ENCODE data around the gene PDZD8.

The PDZD8 gene

DNA sequence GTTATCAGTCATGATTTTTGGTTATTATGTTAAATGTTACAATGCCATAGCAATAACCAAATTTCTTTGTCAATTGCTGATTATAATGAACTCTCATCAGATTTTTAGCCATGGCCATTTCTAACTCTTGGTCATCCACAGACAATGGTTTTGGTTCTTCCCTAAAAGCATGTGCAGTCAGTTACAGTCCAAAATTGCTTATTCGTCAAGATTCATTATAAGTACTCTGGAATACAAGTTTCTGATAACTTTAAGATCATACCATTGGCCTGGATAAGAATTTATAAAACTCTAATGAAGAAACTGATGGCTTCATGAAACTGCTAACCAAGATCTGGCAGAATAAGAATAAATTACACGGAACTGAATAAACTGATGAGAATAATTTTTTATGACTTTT is 50.9 kb downstream of the PDZD8 start:
- DNase-seq (ENCODE audit: low read depth, low spot score), result no peak
- no peak for TF ChIP-seq CTCF (IDR thresholded peaks at IDR 0.05; ENCODE audit: low read depth, low read length)
- in situ Hi-C loops (cut with HindIII; ENCODE audit: low sequenced_read_pairs), result no loop called here
- no peak overlapping the region for H3K4me3 ChIP-seq (ENCODE audit: low read depth, low read length)

DNA sequence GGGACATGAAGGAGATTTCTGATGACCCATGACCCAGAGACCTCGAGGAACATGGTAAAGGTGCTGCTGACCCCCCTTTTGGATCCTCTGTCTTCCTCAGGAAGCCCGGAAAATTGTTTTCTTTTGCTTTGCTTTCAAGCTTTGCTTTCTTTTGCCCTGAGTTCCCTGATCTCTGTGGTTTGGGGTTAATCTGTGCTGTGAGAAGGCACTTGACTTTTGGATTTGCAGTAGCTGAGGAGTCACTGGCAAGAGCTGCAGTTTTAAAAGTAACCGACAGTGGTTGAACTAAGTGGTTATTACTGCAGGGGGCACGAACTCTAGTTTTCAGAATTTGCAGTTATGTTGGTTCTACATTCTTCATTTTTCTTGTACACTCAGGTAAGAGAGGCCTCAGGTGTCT is 53.0 kb downstream of the PDZD8 start:
- TF ChIP-seq CTCF (IDR thresholded peaks at IDR 0.05; ENCODE audit: low read depth, low read length), result no peak
- DNase-seq (ENCODE audit: low read depth, low spot score), result peak; percentile 26
- in situ Hi-C loops (cut with HindIII; ENCODE audit: low sequenced_read_pairs), result no loop called here
- no peak overlapping the region for H3K4me3 ChIP-seq (ENCODE audit: low read depth, low read length)

GRCh38 chr10:117320050-117320665 is 55.1 kb downstream of the PDZD8 start:
- no peak overlapping the region for H3K4me3 ChIP-seq (ENCODE audit: low read depth, low read length)
- peak; percentile 66 for TF ChIP-seq CTCF (IDR thresholded peaks at IDR 0.05; ENCODE audit: low read depth, low read length)
- DNase-seq (ENCODE audit: low read depth, low spot score), result peak; percentile 42
- in situ Hi-C loops (cut with HindIII; ENCODE audit: low sequenced_read_pairs), result no loop called here

DNA sequence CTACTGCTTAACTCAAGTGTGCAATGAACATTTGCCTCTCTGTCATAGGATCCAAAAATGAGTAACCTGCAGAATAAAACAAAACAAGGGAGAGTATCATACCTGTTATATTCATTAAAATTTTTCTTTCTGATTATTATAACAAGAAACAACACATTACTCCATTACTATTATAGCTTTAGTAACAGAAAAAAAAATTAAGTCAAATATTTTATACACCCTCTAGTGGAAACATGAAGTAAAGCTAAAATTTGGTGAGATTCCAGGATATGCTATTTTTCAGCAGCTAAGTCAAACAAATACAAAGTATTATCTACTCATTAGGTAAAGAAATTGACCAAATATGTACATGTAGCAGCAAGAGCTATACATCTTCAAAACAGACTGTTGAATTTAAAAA is 56.3 kb downstream of the PDZD8 start:
- DNase-seq (ENCODE audit: low read depth, low spot score), result peak; percentile 20
- TF ChIP-seq CTCF (IDR thresholded peaks at IDR 0.05; ENCODE audit: low read depth, low read length), result peak; percentile 45
- no peak overlapping the region for H3K4me3 ChIP-seq (ENCODE audit: low read depth, low read length)
- in situ Hi-C loops (cut with HindIII; ENCODE audit: low sequenced_read_pairs), result no loop called here

DNA sequence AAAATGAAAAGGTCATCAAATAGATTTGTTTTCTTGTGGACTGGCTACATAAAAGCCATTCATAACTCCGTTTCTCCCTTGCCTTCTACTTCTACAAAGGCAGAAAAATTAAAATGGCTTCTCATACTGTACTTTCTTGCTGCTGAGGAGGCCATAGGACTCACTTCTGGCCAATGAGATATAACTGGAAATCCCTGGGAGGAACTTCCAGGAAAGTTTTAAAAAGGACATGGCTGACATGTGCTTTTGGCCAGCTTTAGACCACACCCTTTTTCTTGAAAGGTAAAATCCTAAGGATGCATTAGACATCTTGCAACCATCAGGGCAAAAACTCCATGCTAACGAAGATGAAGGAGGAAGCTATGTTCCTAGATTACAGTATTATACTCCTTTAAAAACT is 58.5 kb downstream of the PDZD8 start:
- DNase-seq (ENCODE audit: low read depth, low spot score), result no peak
- in situ Hi-C loops (cut with HindIII; ENCODE audit: low sequenced_read_pairs), result no loop called here
- no peak for TF ChIP-seq CTCF (IDR thresholded peaks at IDR 0.05; ENCODE audit: low read depth, low read length)
- no peak overlapping the region for H3K4me3 ChIP-seq (ENCODE audit: low read depth, low read length)

- no peak overlapping the region for H3K4me3 ChIP-seq (ENCODE audit: low read depth, low read length)
- TF ChIP-seq CTCF (IDR thresholded peaks at IDR 0.05; ENCODE audit: low read depth, low read length), result no peak
- in situ Hi-C loops (cut with HindIII; ENCODE audit: low sequenced_read_pairs), result no loop called here
- DNase-seq (ENCODE audit: low read depth, low spot score), result no peak
Observed at GRCh38 chr10:117313641-117314040, 61.6 kb downstream of the PDZD8 start.

DNA sequence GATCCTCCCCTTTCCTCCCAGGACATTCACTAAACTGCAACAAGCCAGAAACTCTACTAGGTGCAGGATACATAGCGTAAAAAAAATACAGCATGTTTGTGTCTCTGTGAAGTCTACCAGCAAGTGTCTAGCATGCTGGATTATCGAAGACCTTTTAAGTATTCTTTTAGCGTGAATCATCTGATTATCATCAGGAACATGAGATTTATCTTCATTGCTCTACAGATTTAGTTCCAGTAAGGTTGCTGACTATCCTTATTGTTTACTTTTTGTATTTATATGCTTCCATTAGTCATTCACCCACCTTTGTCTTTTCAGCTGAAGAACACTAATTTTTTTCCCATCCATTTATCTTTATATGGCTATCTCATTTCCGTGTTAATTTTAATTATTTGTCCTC is 62.8 kb downstream of the PDZD8 start:
- H3K4me3 ChIP-seq (ENCODE audit: low read depth, low read length), result no peak overlapping the region
- DNase-seq (ENCODE audit: low read depth, low spot score), result no peak
- no peak for TF ChIP-seq CTCF (IDR thresholded peaks at IDR 0.05; ENCODE audit: low read depth, low read length)
- in situ Hi-C loops (cut with HindIII; ENCODE audit: low sequenced_read_pairs), result no loop called here

Data from astrocyte of the spinal cord (primary cell).